Hepatocyte (in vitro differentiated cells): Measurements from ENCODE around the gene DLGAP4.

Experiments used
- EZH2 ChIP-seq: fragments of 200-600 bp; sonication (generic); IDR thresholded peaks from 2 replicates; pipeline ENCODE4 v1.6.1; 2016; ENCODE audit warnings: antibody characterized with exemption, mild to moderate bottlenecking, borderline replicate concordance
- EZH2phosphoT487 ChIP-seq: fragments of 200-600 bp; sonication (generic); IDR thresholded peaks from one replicate; pipeline ENCODE4 v1.6.1; 2018; ENCODE audit warnings: antibody characterized with exemption, mild to moderate bottlenecking, low read depth, moderate library complexity; ENCODE audit not compliant: unreplicated experiment, severe bottlenecking
- TF ChIP-seq, protein P1 (sequence below): fragments of 200-600 bp; sonication (generic); IDR thresholded peaks from 2 replicates; pipeline ENCODE4 v1.5.1; 2016; ENCODE audit warnings: antibody characterized with exemption, mild to moderate bottlenecking; ENCODE audit not compliant: poor library complexity

DNA sequence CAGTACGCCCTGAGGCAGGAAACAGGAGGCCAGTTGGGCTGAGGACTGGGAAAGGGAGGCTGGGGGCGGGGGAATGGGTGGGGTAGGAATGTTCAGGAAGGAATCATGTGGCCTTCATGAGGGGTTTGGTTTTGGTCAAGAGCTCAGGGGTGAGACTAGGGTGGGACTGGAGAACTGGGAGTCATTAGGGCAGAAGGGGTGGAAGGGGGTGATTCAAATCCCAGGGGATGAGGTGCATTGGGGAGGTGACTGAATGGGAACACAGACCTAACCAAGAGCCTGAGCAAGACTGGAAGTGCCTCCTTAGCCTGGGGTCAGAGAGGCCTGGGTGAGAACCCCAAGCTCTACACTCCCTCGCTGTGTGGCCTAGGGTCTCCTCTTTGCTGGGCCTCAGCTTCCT is 86.8 kb downstream of the DLGAP4 start:
- TF ChIP-seq, protein P1, sequence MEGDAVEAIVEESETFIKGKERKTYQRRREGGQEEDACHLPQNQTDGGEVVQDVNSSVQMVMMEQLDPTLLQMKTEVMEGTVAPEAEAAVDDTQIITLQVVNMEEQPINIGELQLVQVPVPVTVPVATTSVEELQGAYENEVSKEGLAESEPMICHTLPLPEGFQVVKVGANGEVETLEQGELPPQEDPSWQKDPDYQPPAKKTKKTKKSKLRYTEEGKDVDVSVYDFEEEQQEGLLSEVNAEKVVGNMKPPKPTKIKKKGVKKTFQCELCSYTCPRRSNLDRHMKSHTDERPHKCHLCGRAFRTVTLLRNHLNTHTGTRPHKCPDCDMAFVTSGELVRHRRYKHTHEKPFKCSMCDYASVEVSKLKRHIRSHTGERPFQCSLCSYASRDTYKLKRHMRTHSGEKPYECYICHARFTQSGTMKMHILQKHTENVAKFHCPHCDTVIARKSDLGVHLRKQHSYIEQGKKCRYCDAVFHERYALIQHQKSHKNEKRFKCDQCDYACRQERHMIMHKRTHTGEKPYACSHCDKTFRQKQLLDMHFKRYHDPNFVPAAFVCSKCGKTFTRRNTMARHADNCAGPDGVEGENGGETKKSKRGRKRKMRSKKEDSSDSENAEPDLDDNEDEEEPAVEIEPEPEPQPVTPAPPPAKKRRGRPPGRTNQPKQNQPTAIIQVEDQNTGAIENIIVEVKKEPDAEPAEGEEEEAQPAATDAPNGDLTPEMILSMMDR: no peak
- TF ChIP-seq EZH2 (no peak), EZH2phosphoT487 (no peak)
